HepG2 (cell line): ENCODE measurements around the gene ATP9B. TPM values are rescaled to one million over a fixed set of nuclear protein-coding genes. Genes with fewer than 3 reads are reported as not detected.

Experiments used
- ATAC-seq: fragments of 200-7000 bp; cut with Tn5 transposase; 3 replicates; pipeline ENCODE4 v1.9.1; 2020; ENCODE audit warnings: mild to moderate bottlenecking, moderate library complexity
- BruUV-seq: library from RNA; stranded (reverse); fragments of 400-500 nt; replicated peaks from 2 replicates; lab custom pipeline; 2021; lab: Mats Ljungman, UMichigan
- CTCF ChIA-PET: fragments of 300-600 bp; formaldehyde crosslinking; extraction: SDS; loops from one replicate; lab custom pipeline; 2021; ENCODE audit warnings: low total read pairs, inconsistent platforms, low intra/inter-chr PET ratio; lab: Yijun Ruan, JAX
- POLR2A ChIA-PET: fragments of 350-600 bp; sonication (Branson Sonifier 250); formaldehyde crosslinking; loops from one replicate; lab custom pipeline; 2020; ENCODE audit warnings: antibody characterized with exemption, inconsistent platforms; lab: Yijun Ruan, JAX
- DNase-seq: peaks from one replicate; pipeline ENCODE4 v3.0.0-alpha.2; 2015; ENCODE audit warnings: low spot score
- FAIRE-seq: peaks from 3 replicates; lab custom pipeline; 2011; peaks lifted over from hg19 to GRCh38; lab: Jason Lieb, UNC
- H2AFZ ChIP-seq: one replicate; pipeline ENCODE4 v1.6.1; 2011; ENCODE audit warnings: low read length, inconsistent platforms
- H3K27ac ChIP-seq: fragments of 300-600 bp; 3 replicates; pipeline ENCODE4 v1.8.0; 2011; ENCODE audit warnings: mixed run types, mild to moderate bottlenecking, mixed read lengths, low read length, inconsistent platforms; ENCODE audit not compliant: insufficient read depth; ENCODE audit errors: extremely low read length
- H3K27me3 ChIP-seq, 2 experiments: fragments of 200-600 bp in 1 of 2; 2 replicates in 1 of 2; 3 replicates in 1 of 2; pipeline versions ENCODE4 v1.6.0 to v1.8.0; 2011; ENCODE audit warnings: low read length in 2 of 2, mild to moderate bottlenecking in 2 of 2, moderate library complexity in 2 of 2, inconsistent platforms in 1 of 2; ENCODE audit not compliant: insufficient read depth in 2 of 2, control insufficient read depth in 1 of 2
- H3K36me3 ChIP-seq, 2 experiments: fragments of 200-600 bp in 1 of 2; replicated peaks in 1 of 2; 2 replicates in 1 of 2; 3 replicates in 1 of 2; pipeline versions ENCODE4 v1.5.1 to v1.8.0; 2011; ENCODE audit warnings: low read length in 2 of 2, inconsistent platforms in 1 of 2; ENCODE audit not compliant: insufficient read depth in 2 of 2, control insufficient read depth in 1 of 2
- H3K4me1 ChIP-seq: 2 replicates; pipeline ENCODE4 v1.5.1; 2012; ENCODE audit warnings: low read length, inconsistent platforms; ENCODE audit not compliant: insufficient read depth
- H3K4me2 ChIP-seq: 2 replicates; pipeline ENCODE4 v1.6.0; 2011; ENCODE audit warnings: low read depth, low read length, inconsistent platforms
- H3K4me3 ChIP-seq, 3 experiments: fragments of 200-600 bp in 1 of 3; sonication (generic), shearing (Covaris generic) in 1 of 3; replicated peaks in 1 of 3; 2 replicates each; pipeline ENCODE4 v1.5.1; 2011 to 2016; ENCODE audit warnings: low read length in 3 of 3, inconsistent platforms in 2 of 3, low read depth in 2 of 3, mild to moderate bottlenecking in 2 of 3, control low read depth in 1 of 3, mixed read lengths in 1 of 3; ENCODE audit not compliant: insufficient read depth in 1 of 3
- H3K79me2 ChIP-seq: one replicate; pipeline ENCODE4 v1.6.1; 2011; ENCODE audit warnings: low read length, inconsistent platforms; ENCODE audit not compliant: insufficient read depth
- H3K9ac ChIP-seq: 2 replicates; pipeline ENCODE4 v1.6.0; 2011; ENCODE audit warnings: mild to moderate bottlenecking, low read depth, low read length, inconsistent platforms; ENCODE audit not compliant: insufficient read depth
- H3K9me3 ChIP-seq: 2 replicates; pipeline ENCODE4 v1.5.1; 2012; ENCODE audit warnings: mild to moderate bottlenecking, low read length
- H4K20me1 ChIP-seq: 2 replicates; pipeline ENCODE4 v1.6.0; 2011; ENCODE audit warnings: inconsistent platforms, mild to moderate bottlenecking, low read length, moderate library complexity; ENCODE audit not compliant: insufficient read depth
- MED1 ChIP-seq: sonication (generic); formaldehyde crosslinking; IDR thresholded peaks from 2 replicates; pipeline ENCODE4 v1.4.0; 2020; ENCODE audit warnings: missing genetic modification reagents
- POLR2A ChIP-seq, 2 experiments: IDR thresholded peaks; 2 replicates each; pipeline ENCODE4 v1.6.1; 2011; ENCODE audit warnings: low read depth in 2 of 2, low read length in 2 of 2, mild to moderate bottlenecking in 1 of 2, moderate library complexity in 1 of 2; ENCODE audit not compliant: insufficient read depth in 1 of 2
- PRPF4 ChIP-seq: fragments of 200-400 bp; formaldehyde crosslinking; IDR thresholded peaks from 2 replicates; pipeline ENCODE4 v1.6.1; 2016; ENCODE audit warnings: low read length, low read depth; ENCODE audit not compliant: poor library complexity, severe bottlenecking
- SYNCRIP ChIP-seq: fragments of 200-400 bp; formaldehyde crosslinking; IDR thresholded peaks from 2 replicates; pipeline ENCODE4 v1.6.1; 2018; ENCODE audit warnings: mild to moderate bottlenecking, low read depth, low read length; ENCODE audit not compliant: insufficient read depth
- ZNF138 ChIP-seq: sonication (generic); formaldehyde crosslinking; IDR thresholded peaks from 2 replicates; pipeline ENCODE4 v1.5.0; 2020; ENCODE audit warnings: mild to moderate bottlenecking, low read depth, missing genetic modification reagents
- ZNF639 ChIP-seq: conservative IDR thresholded peaks from 2 replicates; pipeline ENCODE4 v1.6.1; 2018; ENCODE audit warnings: missing genetic modification reagents
- ZNF775 ChIP-seq: sonication (generic); formaldehyde crosslinking; IDR thresholded peaks from 2 replicates; pipeline ENCODE4 v1.4.0; 2020; ENCODE audit warnings: missing genetic modification reagents, mild to moderate bottlenecking, moderate library complexity, borderline replicate concordance
- WGBS: methylation state at CpG from one replicate; pipeline ENCODE4 v1.1.6; 2017; ENCODE audit warnings: low lambda C conversion rate; 5-methylcytosine and 5-hydroxymethylcytosine counted together
- in situ Hi-C: cut with HindIII; loops from 2 replicates; pipeline ENCODE4 v1.10.0; 2017; ENCODE audit warnings: low pct_unique_long_range_greater_than_20kb; ENCODE audit not compliant: extremely low pct_ligation_motif_present
- intact Hi-C: fragments of 100-400 bp; cut with micrococcal nuclease; formaldehyde crosslinking; loops from one replicate; pipeline ENCODE4 v1.10.0; 2022; ENCODE audit not compliant: unreplicated experiment
- polyA plus RNA-seq, 8 experiments: library from polyadenylated mRNA; depleted of rRNA in 3 of 8; stranded (reverse) in 7 of 8; unstranded in 1 of 8; fragments of >200 nt; fragmentation: Illumina TruSeq in 4 of 8; extraction: Trizol in 4 of 8; gene quantifications; 2 replicates each; pipeline versions ENCODE4 v1.2.1 to v1.2.3, GENCODE V29; 2011 to 2016; ENCODE audit warnings: low read depth in 4 of 8, missing spikeins in 1 of 8, mixed read lengths in 1 of 8; ENCODE audit not compliant: insufficient read depth in 1 of 8
- total RNA-seq, 5 experiments: library from RNA; depleted of rRNA; stranded (reverse); fragments of >200 nt; fragmentation: Illumina TruSeq; extraction: Trizol; gene quantifications; 2 replicates each; pipeline ENCODE4 v1.2.3, GENCODE V29; 2016; ENCODE audit warnings: low read depth in 1 of 5
- TF ChIP-seq, protein P1 (sequence below): sonication (generic); formaldehyde crosslinking; conservative IDR thresholded peaks from 2 replicates; pipeline ENCODE4 v1.8.0; 2022; ENCODE audit warnings: missing genetic modification reagents

ATP9B gene
- total and polyA plus RNA-seq, 2 of the 13 experiments (the other 11 are each of a cell fraction or from before 2014, with no cell fraction given) = 10.8 to 11.3 TPM

GRCh38 chr18:79042276-79042675 is 26.9 kb upstream of the ATP9B start:
- POLR2A ChIA-PET = no interaction called here

More at GRCh38 chr18:79042276-79042675, 26.9 kb upstream of the ATP9B start:
- Histone ChIP-seq H3K36me3 (no peaks in the 10 kb centered on the region), H3K9me3 (peaks cover 25% of the 10 kb centered on the region), H3K4me3 (no peak overlapping the region), H3K4me2 (no peak overlapping the region; the same call in 1 of the 2 replicates), H3K79me2 (no peaks in the 10 kb centered on the region), H3K4me1 (peaks cover 8% of the 10 kb centered on the region), H3K9ac (no peak overlapping the region), H3K27me3 (peaks cover 4 to 22% of the 10 kb centered on the region in 2 experiments; a peak in 3 of 5 replicates), H2AFZ (no peak overlapping the region), H4K20me1 (no peaks in the 10 kb centered on the region), H3K27ac (no peak overlapping the region)
- CTCF ChIA-PET = no interaction called here
- TF ChIP-seq ZNF775 (no peak), ZNF138 (CRISPR knock-in tag) (no peak), MED1 (CRISPR knock-in tag) (no peak), POLR2A (IDR thresholded peaks at IDR 0.05; ENCODE audit: insufficient read depth in 1 of 2, low read depth in 2 of 2, low read length in 2 of 2) (no peak), SYNCRIP (no peak), ZNF639 (CRISPR knock-in tag) (no peak), PRPF4 (no peak)
- TF ChIP-seq, protein P1, sequence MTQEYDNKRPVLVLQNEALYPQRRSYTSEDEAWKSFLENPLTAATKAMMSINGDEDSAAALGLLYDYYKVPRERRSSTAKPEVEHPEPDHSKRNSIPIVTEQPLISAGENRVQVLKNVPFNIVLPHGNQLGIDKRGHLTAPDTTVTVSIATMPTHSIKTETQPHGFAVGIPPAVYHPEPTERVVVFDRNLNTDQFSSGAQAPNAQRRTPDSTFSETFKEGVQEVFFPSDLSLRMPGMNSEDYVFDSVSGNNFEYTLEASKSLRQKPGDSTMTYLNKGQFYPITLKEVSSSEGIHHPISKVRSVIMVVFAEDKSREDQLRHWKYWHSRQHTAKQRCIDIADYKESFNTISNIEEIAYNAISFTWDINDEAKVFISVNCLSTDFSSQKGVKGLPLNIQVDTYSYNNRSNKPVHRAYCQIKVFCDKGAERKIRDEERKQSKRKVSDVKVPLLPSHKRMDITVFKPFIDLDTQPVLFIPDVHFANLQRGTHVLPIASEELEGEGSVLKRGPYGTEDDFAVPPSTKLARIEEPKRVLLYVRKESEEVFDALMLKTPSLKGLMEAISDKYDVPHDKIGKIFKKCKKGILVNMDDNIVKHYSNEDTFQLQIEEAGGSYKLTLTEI (CRISPR knock-in tag) = no peak
- no peak for FAIRE-seq
- WGBS = 4% methylated on average over 5 of the region's 5 CpGs
- BruUV-seq = no TSS peak
- intact Hi-C loops = no loop called here
- ATAC-seq = no peak
- DNase-seq = no peak
- in situ Hi-C loops = no loop called here
